MCF 10A (cell line): ENCODE measurements around the gene KCNIP3. TPM values are rescaled to one million over a fixed set of nuclear protein-coding genes. Genes with fewer than 3 reads are reported as not detected.

Experiments
- Bru-seq: library from RNA; stranded (reverse); fragments of 400-500 nt; gene quantifications from one replicate; lab custom pipeline; 2021; lab: Mats Ljungman, UMichigan
- BruChase-seq, 2 experiments: library from RNA; stranded (reverse); fragments of 400-500 nt; gene quantifications; one replicate each; lab custom pipeline; 2021; lab: Mats Ljungman, UMichigan
- BruUV-seq: library from RNA; stranded (reverse); fragments of 400-500 nt; replicated peaks from 2 replicates; lab custom pipeline; 2021; lab: Mats Ljungman, UMichigan
- CTCF ChIA-PET: fragments of 300-600 bp; sonication (Branson Sonifier 250); formaldehyde crosslinking; extraction: SDS; loops from one replicate; lab custom pipeline; 2021; ENCODE audit warnings: antibody characterized with exemption, inconsistent platforms; lab: Yijun Ruan, JAX
- POLR2A ChIA-PET: fragments of 300-600, 350-650 bp; sonication (Branson Sonifier 250); formaldehyde crosslinking; extraction: SDS; loops from one replicate; lab custom pipeline; 2020; ENCODE audit warnings: antibody characterized with exemption, inconsistent platforms; lab: Yijun Ruan, JAX
- DNase-seq: peaks from one replicate; pipeline ENCODE4 v3.0.0-alpha.2; 2018; ENCODE audit not compliant: unreplicated experiment
- H3K27ac Mint-ChIP-seq: one replicate; pipeline ENCODE4 v1.8.0; 2022; ENCODE audit warnings: mild to moderate bottlenecking, low read depth, mixed read lengths; ENCODE audit not compliant: unreplicated experiment
- H3K27me3 Mint-ChIP-seq: one replicate; pipeline ENCODE4 v1.8.0; 2022; ENCODE audit warnings: mixed read lengths; ENCODE audit not compliant: insufficient read depth, unreplicated experiment
- H3K36me3 Mint-ChIP-seq: one replicate; pipeline ENCODE4 v1.8.0; 2022; ENCODE audit warnings: mild to moderate bottlenecking, moderate library complexity, mixed read lengths; ENCODE audit not compliant: insufficient read depth, unreplicated experiment
- H3K4me1 Mint-ChIP-seq: one replicate; pipeline ENCODE4 v1.8.0; 2022; ENCODE audit warnings: mixed read lengths; ENCODE audit not compliant: insufficient read depth, unreplicated experiment
- H3K4me3 Mint-ChIP-seq: one replicate; pipeline ENCODE4 v1.8.0; 2022; ENCODE audit warnings: mild to moderate bottlenecking, moderate library complexity, mixed read lengths; ENCODE audit not compliant: unreplicated experiment
- H3K9me3 Mint-ChIP-seq: one replicate; pipeline ENCODE4 v1.8.0; 2022; ENCODE audit warnings: mixed read lengths; ENCODE audit not compliant: unreplicated experiment
- intact Hi-C: fragments of 100-400 bp; cut with micrococcal nuclease; formaldehyde crosslinking; loops from 2 replicates; pipeline ENCODE4 v1.14.1; 2022
- long read RNA-seq: library from polyadenylated mRNA; stranded (forward); transcript quantifications from one replicate; pipeline ENCODE4 v2.0.0, GENCODE V29; 2022
- total RNA-seq: library from RNA; stranded (reverse); gene quantifications from 2 replicates; pipeline ENCODE4 v1.2.3, GENCODE V29; 2022
- TF ChIP-seq, protein P1 (sequence below): fragments of 200-600 bp; IDR thresholded peaks from one replicate; pipeline ENCODE4 v1.8.0; 2022; ENCODE audit warnings: antibody characterized with exemption, mild to moderate bottlenecking; ENCODE audit not compliant: unreplicated experiment

Gene KCNIP3
- total RNA-seq (9.5 and 15.6 TPM in 2 replicates), Bru-seq, nascent RNA (percentile 36 among the genes with signal in this experiment), BruChase-seq, experiment 1, labeled RNA remaining after a 6-hour chase (percentile 38 among the genes with signal in this experiment), BruChase-seq, experiment 2, labeled RNA remaining after a 2-hour chase (percentile 41 among the genes with signal in this experiment)
- long read RNA-seq, transcript KCNIP3-205 (8 exons, 985 nt): major isoform, 15 of 23 reads
- long read RNA-seq, partial matches to known transcripts: 2 of 23 reads
- long read RNA-seq, other reads (novel, unspliced or antisense): 6 of 23 reads

DNA sequence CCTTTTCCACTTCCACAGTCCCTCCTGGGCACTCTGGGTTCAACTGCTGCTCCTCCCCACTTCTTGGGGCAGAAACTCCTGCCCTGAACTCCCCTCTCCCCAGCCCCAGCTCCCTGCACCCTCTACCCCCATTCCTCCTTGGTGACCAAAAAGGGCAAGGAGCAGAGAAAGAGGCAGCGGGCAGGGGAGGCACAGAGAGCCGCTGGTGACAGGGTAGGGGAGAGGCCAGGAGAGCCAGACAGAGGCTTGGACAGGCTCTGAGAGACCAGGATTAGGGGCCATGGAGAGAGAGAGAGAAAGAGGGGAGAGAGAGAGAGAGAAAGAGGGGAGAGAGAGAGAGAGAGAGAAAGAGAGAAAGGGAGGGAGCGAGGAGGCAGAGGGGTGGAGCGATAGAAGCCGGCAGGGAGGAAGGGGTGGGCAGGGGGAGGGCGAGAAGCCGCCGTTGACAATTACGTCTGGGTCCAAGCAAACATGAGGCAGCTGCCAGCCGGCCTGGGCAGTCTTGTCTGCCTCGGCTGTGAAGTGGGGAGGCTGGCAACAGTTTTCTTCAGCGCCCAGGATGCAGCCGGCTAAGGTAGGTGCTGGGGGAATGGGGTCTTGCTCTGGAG is at the start of gene KCNIP3:
Gene KCNIP3 (plus strand): TSS at position 468 of the 608 bp plus-strand sequence. CDS start 92 bp downstream, at position 560.
- H3K27ac Mint-ChIP-seq: no peak within 1 kb of the TSS
- H3K4me3 Mint-ChIP-seq: no peak within 1 kb of the TSS
- H3K4me1 Mint-ChIP-seq: peaks cover 15% of the 10 kb centered on the region
- POLR2A ChIA-PET: interaction anchor here (1.5 kb wide), 1 partner anchor 19 kb away, joined by 3 read pairs; no protein-coding TSS in a partner anchor
- TF ChIP-seq, protein P1, sequence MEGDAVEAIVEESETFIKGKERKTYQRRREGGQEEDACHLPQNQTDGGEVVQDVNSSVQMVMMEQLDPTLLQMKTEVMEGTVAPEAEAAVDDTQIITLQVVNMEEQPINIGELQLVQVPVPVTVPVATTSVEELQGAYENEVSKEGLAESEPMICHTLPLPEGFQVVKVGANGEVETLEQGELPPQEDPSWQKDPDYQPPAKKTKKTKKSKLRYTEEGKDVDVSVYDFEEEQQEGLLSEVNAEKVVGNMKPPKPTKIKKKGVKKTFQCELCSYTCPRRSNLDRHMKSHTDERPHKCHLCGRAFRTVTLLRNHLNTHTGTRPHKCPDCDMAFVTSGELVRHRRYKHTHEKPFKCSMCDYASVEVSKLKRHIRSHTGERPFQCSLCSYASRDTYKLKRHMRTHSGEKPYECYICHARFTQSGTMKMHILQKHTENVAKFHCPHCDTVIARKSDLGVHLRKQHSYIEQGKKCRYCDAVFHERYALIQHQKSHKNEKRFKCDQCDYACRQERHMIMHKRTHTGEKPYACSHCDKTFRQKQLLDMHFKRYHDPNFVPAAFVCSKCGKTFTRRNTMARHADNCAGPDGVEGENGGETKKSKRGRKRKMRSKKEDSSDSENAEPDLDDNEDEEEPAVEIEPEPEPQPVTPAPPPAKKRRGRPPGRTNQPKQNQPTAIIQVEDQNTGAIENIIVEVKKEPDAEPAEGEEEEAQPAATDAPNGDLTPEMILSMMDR: no peak
- no peaks in the 10 kb centered on the region for H3K36me3 Mint-ChIP-seq
- no TSS peak for BruUV-seq
- CTCF ChIA-PET: interaction anchor here (2.4 kb wide), 1 partner anchor 65 kb away, joined by 16 read pairs; no protein-coding TSS in a partner anchor
- peaks cover 12% of the 10 kb centered on the region for H3K27me3 Mint-ChIP-seq
- intact Hi-C loops: no loop called here
- no peaks in the 10 kb centered on the region for H3K9me3 Mint-ChIP-seq
- DNase-seq: no peak

DNA sequence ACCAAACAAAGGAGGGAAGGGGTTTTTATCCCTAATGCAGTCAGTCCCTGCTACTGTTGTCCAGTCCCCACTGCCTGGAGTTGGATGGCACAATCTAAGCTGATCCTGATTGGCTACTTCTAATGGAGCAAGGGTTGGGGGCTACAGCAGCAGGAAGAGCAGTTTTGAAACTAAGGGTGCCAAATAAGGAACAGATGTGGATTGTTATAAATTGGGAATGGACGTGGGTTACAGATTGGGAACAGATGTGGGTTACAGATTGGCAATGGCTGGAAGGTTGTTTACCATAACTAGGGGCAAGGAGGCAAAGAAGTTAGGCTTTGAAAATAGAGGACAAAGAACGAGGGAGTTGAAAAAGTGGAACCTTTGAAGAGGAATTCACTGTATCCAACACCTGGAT is 38.9 kb upstream of the KCNIP3 start:
- ChIA-PET POLR2A (interaction anchor here (0.7 kb wide), 1 partner anchor 13 kb away, joined by 3 read pairs; no protein-coding TSS in a partner anchor), CTCF (interaction anchor here (2.6 kb wide), 1 partner anchor 87 kb away, joined by 10 read pairs; no protein-coding TSS in a partner anchor)
- intact Hi-C loops: no loop called here
- H3K4me3 Mint-ChIP-seq: no peak overlapping the region
- H3K4me1 Mint-ChIP-seq: peaks cover 27% of the 10 kb centered on the region
- TF ChIP-seq, protein P1: no peak
- no peaks in the 10 kb centered on the region for H3K9me3 Mint-ChIP-seq
- peak overlapping the region; percentile 53 for H3K27ac Mint-ChIP-seq
- H3K27me3 Mint-ChIP-seq: no peaks in the 10 kb centered on the region
- no TSS peak for BruUV-seq
- H3K36me3 Mint-ChIP-seq: peaks cover 16% of the 10 kb centered on the region
- DNase-seq: no peak

DNA sequence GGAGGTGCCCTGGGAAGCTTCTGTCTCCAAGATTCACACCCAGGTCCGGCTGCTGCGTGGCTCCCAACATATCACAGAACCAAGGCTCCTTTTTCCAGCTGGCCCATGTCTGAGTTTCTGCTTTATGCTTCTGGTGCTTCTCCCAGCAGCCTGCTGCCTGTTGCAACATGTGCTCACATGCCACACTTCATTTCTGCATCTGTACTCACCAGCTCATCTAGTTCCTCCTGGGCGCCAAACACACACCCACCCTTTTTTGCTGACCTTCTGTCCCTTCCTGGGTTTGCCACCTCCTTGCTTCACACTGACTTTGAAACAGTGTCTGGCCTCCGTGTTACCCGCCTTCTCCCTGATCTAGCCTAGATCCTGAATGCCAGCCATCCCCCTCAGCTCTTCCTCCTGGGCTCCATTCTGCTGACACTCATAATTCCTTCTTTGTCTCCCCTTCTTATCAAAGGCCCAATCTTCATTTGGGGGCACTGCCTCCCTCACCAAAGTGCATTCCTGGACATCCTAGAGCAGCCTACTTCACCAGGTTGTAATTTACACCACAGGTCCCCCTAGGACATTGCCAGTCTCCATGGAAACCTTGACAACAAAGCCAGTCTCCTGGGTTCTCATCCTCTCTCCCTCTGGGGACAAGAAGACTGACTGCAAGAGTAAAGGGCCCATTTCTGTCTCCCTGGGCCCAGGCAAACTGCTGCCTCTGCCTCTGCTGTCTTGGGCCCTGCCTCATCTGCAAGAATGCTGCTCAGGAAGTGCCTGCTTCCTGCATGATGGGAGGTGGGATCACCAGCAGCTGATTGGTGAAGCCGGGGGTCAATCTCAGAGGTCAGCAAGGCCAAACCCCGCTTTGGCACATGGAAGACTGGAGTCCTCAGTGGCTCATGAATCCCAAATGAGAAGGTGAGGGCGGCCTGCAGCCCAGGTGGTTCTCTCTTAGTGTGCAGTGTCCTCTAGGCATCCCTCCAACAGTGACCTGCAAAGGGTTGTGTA is 36.8 kb upstream of the KCNIP3 start:
- no TSS peak for BruUV-seq
- Mint-ChIP-seq H3K27me3 (no peaks in the 10 kb centered on the region), H3K4me1 (peaks cover 27% of the 10 kb centered on the region), H3K4me3 (peak overlapping the region; percentile 9), H3K27ac (peak overlapping the region; percentile 71), H3K36me3 (peaks cover 16% of the 10 kb centered on the region), H3K9me3 (no peaks in the 10 kb centered on the region)
- ChIA-PET POLR2A (interaction anchor here (0.9 to 1.8 kb wide), 11 partner anchors 13 to 142 kb away, joined by 3 to 20 read pairs (median 4); partner anchors contain the start of gene FAHD2A), CTCF (interaction anchor here (0.5 to 2.7 kb wide), 10 partner anchors 18 to 144 kb away, joined by 3 to 28 read pairs (median 4); partner anchors contain the start of gene MRPS5)
- peak; percentile 82 for DNase-seq
- TF ChIP-seq, protein P1: no peak
- intact Hi-C loops: no loop called here
